ENCODE measurements around the gene LYPLA2. TPM values are rescaled to one million over a fixed set of nuclear protein-coding genes. Genes with fewer than 3 reads are reported as not detected.
A peak's percentile ranks its signal among the peaks of the same experiment; 100 is the strongest.

Gene LYPLA2
- polyA plus RNA-seq, 1 of the 3 experiments (the other 2 are of a cell fraction), result 109 TPM

GRCh38 chr1:23807453-23807852, 16.5 kb downstream of the LYPLA2 start:
- Histone ChIP-seq H3K4me2 (no peak overlapping the region), H3K27ac (ENCODE audit: low read depth in 2 of 2, low read length in 1 of 2) (no peak overlapping the region), H3K4me3 (ENCODE audit: low read depth in 2 of 2, low read length in 1 of 2) (no peak overlapping the region), H3K36me3 (replicated peaks in 1 of 2; ENCODE audit: control insufficient read depth in 1 of 2, insufficient read depth in 2 of 2, low read length in 1 of 2) (no peaks in the 10 kb centered on the region), H3K4me1 (ENCODE audit: control insufficient read depth in 1 of 2, insufficient read depth in 2 of 2, low read depth in 1 of 2, low read length in 1 of 2) (peaks cover 0 to 3% of the 10 kb centered on the region in 2 experiments; a peak in 1 of 4 replicates), H3K9me2 (no peaks in the 10 kb centered on the region), H4K20me1 (ENCODE audit: insufficient read depth) (no peaks in the 10 kb centered on the region), H3K9me3 (no peaks in the 10 kb centered on the region), H3F3A (replicated peaks; ENCODE audit: insufficient read depth) (peaks cover 4% of the 10 kb centered on the region), H2AFZ (ENCODE audit: low read depth) (no peak overlapping the region), H3K27me3 (ENCODE audit: insufficient read depth) (no peaks in the 10 kb centered on the region), H3K79me2 (ENCODE audit: insufficient read depth) (no peaks in the 10 kb centered on the region), H3K9ac (no peak overlapping the region)
- ChIA-PET CTCF (interaction anchor here (0.5 to 1.4 kb wide), 5 partner anchors 14 to 109 kb away, joined by 3 to 9 read pairs (median 3); partner anchors contain the start of gene HMGCL), POLR2A (no interaction called here)
- WGBS (ENCODE audit: low lambda C conversion rate), result 92% methylated on average over 3 of the region's 3 CpGs
- no peak for TF ChIP-seq SMC3 (IDR thresholded peaks at IDR 0.05; ENCODE audit: low read depth, low read length)
- no peak for TF ChIP-seq GATA2 (CRISPR knock-in tag; IDR thresholded peaks at IDR 0.05)
- no peak for TF ChIP-seq SIN3A (IDR thresholded peaks at IDR 0.05; ENCODE audit: borderline replicate concordance, low read depth, low read length)
- no peak for TF ChIP-seq MEF2A (IDR thresholded peaks at IDR 0.05; ENCODE audit: borderline replicate concordance, low read depth)
- no peak for TF ChIP-seq CHD2 (IDR thresholded peaks at IDR 0.05; ENCODE audit: low read length, partially characterized antibody)
- DNase-seq, result no peak

- Histone ChIP-seq H3K4me1 (ENCODE audit: control insufficient read depth in 1 of 2, insufficient read depth in 2 of 2, low read depth in 1 of 2, low read length in 1 of 2) (no peaks in the 10 kb centered on the region), H3K9ac (no peak overlapping the region), H4K20me1 (ENCODE audit: insufficient read depth) (no peaks in the 10 kb centered on the region), H3K4me2 (no peak overlapping the region), H3K27me3 (ENCODE audit: insufficient read depth) (no peaks in the 10 kb centered on the region), H3K79me2 (ENCODE audit: insufficient read depth) (no peaks in the 10 kb centered on the region), H3K36me3 (replicated peaks in 1 of 2; ENCODE audit: control insufficient read depth in 1 of 2, insufficient read depth in 2 of 2, low read length in 1 of 2) (peaks cover 0 to 3% of the 10 kb centered on the region in 2 experiments), H3K9me3 (no peaks in the 10 kb centered on the region), H3K27ac (ENCODE audit: low read depth in 2 of 2, low read length in 1 of 2) (no peak overlapping the region), H2AFZ (ENCODE audit: low read depth) (no peak overlapping the region), H3F3A (replicated peaks; ENCODE audit: insufficient read depth) (no peaks in the 10 kb centered on the region), H3K9me2 (no peaks in the 10 kb centered on the region), H3K4me3 (ENCODE audit: low read depth in 2 of 2, low read length in 1 of 2) (peak overlapping the region in 1 of 2 experiments; percentile 26; a peak in 1 of 4 replicates)
- peak; percentile 74 for DNase-seq
- ChIA-PET POLR2A (no interaction called here), CTCF (interaction anchor here (0.6 to 5.0 kb wide), 25 partner anchors 8 to 218 kb away, joined by 3 to 47 read pairs (median 5); partner anchors contain the start of genes FUCA1, GALE, HMGCL and LYPLA2)
- 71% methylated on average over 6 of the region's 6 CpGs for WGBS (ENCODE audit: low lambda C conversion rate)
- TF ChIP-seq CTCF (IDR thresholded peaks at IDR 0.05) (peak; percentile 66), JUND (IDR thresholded peaks at IDR 0.05) (no peak), SIN3A (IDR thresholded peaks at IDR 0.05; ENCODE audit: borderline replicate concordance, low read depth, low read length) (no peak), RAD21 (IDR thresholded peaks at IDR 0.05; ENCODE audit: low read length) (peak; percentile 73), YY1 (IDR thresholded peaks at IDR 0.05; ENCODE audit: low read depth) (no peak), SMC3 (IDR thresholded peaks at IDR 0.05; ENCODE audit: low read depth, low read length) (peak; percentile 52; the same call in 1 of the 2 replicates), RCOR1 (IDR thresholded peaks at IDR 0.05; ENCODE audit: low read length) (no peak)
Measured at GRCh38 chr1:23809751-23810171, 18.8 kb downstream of the LYPLA2 start.

Data from SK-N-SH (cell line).